Activated naive CD8-positive, alpha-beta T cell treated with anti-CD3 and anti-CD28 coated beads for 36 hours (primary cell): ENCODE results near the gene CDC42BPG. TPM values are rescaled to one million over a fixed set of nuclear protein-coding genes. Genes with fewer than 3 reads are reported as not detected.
"Not testable (repeated sequence)": the region's sequence is repeated elsewhere in the genome, so short reads cannot be mapped to it uniquely, and the experiment has no call there.

Experiments used
- DNase-seq: peaks from one replicate; pipeline ENCODE4 v3.0.0; 2021
- H3K27ac Mint-ChIP-seq: one replicate; pipeline ENCODE4 v1.8.0; 2022; ENCODE audit warnings: mild to moderate bottlenecking, moderate library complexity, mixed read lengths
- H3K27me3 Mint-ChIP-seq: one replicate; pipeline ENCODE4 v1.8.0; 2022; ENCODE audit warnings: mild to moderate bottlenecking, mixed read lengths
- H3K36me3 Mint-ChIP-seq: one replicate; pipeline ENCODE4 v1.8.0; 2021; ENCODE audit warnings: mild to moderate bottlenecking, mixed read lengths
- H3K4me1 Mint-ChIP-seq: one replicate; pipeline ENCODE4 v1.8.0; 2021; ENCODE audit warnings: mixed read lengths
- H3K4me3 Mint-ChIP-seq: one replicate; pipeline ENCODE4 v1.8.0; 2022; ENCODE audit warnings: mild to moderate bottlenecking, moderate library complexity, mixed read lengths
- H3K9me3 Mint-ChIP-seq: one replicate; pipeline ENCODE4 v1.8.0; 2022; ENCODE audit warnings: mixed read lengths
- total RNA-seq, 2 experiments: library from RNA; stranded (reverse); gene quantifications; one replicate each; pipeline ENCODE4 v1.2.3, GENCODE V29; 2021

CDC42BPG gene
- total RNA-seq, 2 experiments from 2014 or later, result 0.46 to 0.54 TPM

DNA sequence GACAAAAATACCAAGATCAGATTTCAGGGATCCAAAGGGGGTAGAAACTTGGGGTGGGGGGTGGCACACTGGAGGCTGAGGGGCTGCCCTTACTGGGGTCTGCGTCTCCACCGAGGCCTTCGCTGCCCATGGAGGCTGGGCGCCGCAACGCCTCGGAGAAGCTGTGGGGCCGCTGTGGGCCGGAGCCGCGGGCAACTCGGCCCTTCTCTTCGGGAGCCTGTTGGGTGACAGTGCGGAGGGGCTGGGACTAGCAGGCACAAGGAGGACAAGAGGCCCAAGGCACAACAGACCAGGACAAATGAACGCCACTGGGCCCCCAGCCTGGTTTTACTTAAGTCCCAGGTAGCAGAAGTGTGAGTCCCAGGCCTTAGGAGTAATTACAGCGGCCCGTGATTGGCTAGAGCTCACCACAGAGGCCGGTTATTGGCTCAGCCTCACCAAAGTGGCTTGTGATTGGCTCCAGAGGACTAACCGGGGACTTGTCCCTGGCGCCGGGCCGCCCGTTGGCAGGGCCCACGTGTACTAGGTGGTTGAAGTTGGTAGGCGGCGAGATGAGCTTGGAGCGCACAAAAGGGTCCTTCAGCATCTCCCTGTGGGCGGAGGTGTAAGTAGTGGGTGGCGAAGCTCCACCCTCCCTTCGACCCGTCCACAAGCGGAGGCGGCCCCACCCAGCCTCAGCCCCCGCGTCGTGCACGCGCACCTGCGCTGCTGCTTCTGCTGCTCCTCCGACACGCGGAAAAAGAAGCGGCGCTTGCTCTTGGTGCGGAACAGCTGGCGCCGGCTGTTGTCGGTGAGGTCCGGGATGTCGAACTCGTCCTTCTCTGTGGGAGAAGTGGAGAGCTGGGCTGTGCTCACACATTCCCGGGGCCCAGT lies 17.6 kb downstream of the CDC42BPG start:
- Mint-ChIP-seq H3K4me1 (no peaks in the 10 kb centered on the region), H3K4me3 (no peak overlapping the region), H3K36me3 (no peaks in the 10 kb centered on the region), H3K27ac (no peak overlapping the region), H3K9me3 (no peaks in the 10 kb centered on the region), H3K27me3 (no peaks in the 10 kb centered on the region)
- no peak for DNase-seq

DNA sequence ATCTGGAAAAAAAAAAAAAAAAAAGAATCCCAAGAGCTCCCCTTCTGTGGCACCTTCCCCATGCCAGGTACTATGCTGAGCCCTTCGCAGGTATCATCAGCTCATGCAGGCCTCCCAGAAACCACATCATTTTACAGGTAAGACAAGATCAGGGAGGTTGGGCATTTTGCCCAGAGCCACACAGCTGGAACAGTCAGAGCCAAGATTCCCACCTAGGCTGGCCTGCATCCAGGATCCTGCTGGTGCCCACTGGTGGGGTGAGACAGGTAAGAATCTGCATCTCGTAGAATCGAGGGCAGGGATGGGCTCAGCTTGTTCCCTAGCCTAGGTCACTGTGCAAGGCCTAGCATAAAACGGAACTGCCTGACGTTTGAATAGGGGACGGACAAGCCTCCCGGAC lies 18.4 kb downstream of the CDC42BPG start:
- Mint-ChIP-seq H3K9me3 (no peaks in the 10 kb centered on the region), H3K4me1 (no peaks in the 10 kb centered on the region)

DNA sequence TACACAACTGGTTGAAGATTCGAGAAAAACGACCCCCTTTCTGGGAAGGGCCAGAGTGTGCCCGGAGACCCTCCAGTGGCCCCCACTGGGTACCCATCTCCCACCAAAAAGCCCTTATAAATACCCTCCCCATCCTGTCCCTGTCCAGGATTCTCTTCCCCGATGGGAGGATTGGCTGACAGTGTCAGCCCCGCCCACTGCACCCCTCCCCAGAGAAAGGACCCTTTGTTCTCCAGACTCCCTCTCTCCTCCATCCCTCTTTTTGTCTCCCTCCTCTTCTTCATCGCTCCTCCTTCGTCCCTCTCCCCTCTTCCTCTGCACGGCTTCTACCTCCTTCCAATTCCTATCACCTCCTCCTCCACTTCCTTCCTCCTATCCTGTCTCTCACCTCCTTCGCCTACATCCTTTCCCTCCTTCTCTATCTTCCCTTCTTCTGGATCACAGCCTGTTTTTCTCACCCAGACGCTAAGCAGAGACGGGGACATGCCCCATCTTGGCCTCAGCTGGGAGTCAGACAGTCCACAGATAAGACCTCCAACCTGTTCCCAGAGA lies 20.8 kb downstream of the CDC42BPG start:
- H3K27ac Mint-ChIP-seq, result no peak overlapping the region
- H3K27me3 Mint-ChIP-seq, result no peaks in the 10 kb centered on the region
- H3K9me3 Mint-ChIP-seq, result no peaks in the 10 kb centered on the region
- no peak for DNase-seq
- no peaks in the 10 kb centered on the region for H3K4me1 Mint-ChIP-seq
- H3K36me3 Mint-ChIP-seq, result no peaks in the 10 kb centered on the region
- no peak overlapping the region for H3K4me3 Mint-ChIP-seq

More for the DNA sequence above, 18.4 kb downstream of the CDC42BPG start:
- no peak for DNase-seq
- Mint-ChIP-seq H3K36me3 (no peaks in the 10 kb centered on the region), H3K27me3 (no peaks in the 10 kb centered on the region), H3K4me3 (no peak overlapping the region), H3K27ac (no peak overlapping the region)

DNA sequence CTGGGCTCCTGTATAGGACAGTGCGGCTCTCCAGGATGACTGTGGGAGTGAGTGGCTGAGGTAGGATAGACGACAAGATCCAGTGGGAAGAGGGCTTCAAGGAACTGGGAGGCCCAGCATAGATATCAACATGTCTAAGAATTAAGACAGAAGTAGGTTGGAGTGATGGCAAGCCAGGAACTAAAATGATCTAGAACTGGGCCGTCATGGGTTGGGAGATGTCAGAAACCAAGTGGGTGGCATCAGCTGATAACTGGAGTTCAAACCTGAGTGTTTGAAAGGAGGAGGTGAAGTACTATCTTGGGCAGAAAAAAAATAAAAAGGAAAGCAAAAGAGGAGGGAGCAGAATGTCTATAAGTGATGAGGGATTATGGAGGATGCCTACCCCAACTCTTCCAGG lies 27.0 kb downstream of the CDC42BPG start:
- DNase-seq, result no peak
- H3K27ac Mint-ChIP-seq, result no peak overlapping the region
- H3K4me3 Mint-ChIP-seq, result no peak overlapping the region
- H3K27me3 Mint-ChIP-seq, result no peaks in the 10 kb centered on the region
- no peaks in the 10 kb centered on the region for H3K4me1 Mint-ChIP-seq
- H3K9me3 Mint-ChIP-seq, result no peaks in the 10 kb centered on the region
- no peaks in the 10 kb centered on the region for H3K36me3 Mint-ChIP-seq

DNA sequence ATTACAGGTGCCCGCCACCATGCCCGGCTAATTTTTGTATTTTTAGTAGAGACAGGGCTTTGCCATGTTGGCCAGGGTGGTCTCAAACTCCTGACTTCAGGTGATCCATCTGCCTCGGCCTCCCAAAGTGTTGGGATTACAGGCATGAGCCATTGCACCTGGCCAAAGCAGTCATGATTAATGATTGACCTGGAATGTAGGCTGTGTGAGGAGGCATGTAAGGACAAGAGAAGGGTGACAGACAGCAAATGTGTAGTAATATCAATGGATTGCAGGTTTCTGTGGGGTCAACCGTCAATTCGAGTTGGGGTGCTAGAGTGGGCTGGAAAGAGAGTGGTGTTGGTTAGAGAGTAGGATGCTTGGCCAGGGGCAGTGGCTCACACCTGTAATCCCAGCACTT lies 29.0 kb downstream of the CDC42BPG start:
- not testable (repeated sequence) for H3K27me3 Mint-ChIP-seq, H3K27ac Mint-ChIP-seq, H3K4me3 Mint-ChIP-seq, H3K9me3 Mint-ChIP-seq, DNase-seq, H3K4me1 Mint-ChIP-seq, H3K36me3 Mint-ChIP-seq

DNA sequence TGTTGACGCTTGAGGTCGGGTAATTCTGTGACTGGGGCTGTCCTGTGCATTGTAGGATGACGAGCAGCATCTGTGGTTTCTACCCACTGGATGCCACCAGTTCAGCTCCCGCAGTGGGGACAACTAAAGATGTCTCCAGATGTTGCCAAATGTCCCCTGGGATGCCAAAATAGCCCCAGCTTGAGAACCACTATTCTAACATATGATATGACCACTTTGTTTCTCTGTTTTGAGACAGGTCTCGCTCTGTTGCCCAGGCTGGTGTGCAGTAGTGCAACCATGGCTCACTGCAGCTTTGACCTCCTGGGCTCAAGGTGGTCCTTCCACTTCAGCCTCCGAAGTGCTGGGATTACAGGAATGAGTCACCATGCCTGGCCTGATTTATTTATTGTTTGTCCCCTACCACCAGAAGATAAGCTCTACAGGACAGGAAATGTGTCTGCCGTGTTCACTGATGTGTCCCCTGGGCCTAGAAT lies 29.7 kb downstream of the CDC42BPG start:
- Mint-ChIP-seq H3K4me3 (no peak overlapping the region), H3K36me3 (peaks cover 2% of the 10 kb centered on the region), H3K27ac (no peak overlapping the region), H3K27me3 (no peaks in the 10 kb centered on the region), H3K4me1 (peaks cover 4% of the 10 kb centered on the region), H3K9me3 (no peaks in the 10 kb centered on the region)
- no peak for DNase-seq

DNA sequence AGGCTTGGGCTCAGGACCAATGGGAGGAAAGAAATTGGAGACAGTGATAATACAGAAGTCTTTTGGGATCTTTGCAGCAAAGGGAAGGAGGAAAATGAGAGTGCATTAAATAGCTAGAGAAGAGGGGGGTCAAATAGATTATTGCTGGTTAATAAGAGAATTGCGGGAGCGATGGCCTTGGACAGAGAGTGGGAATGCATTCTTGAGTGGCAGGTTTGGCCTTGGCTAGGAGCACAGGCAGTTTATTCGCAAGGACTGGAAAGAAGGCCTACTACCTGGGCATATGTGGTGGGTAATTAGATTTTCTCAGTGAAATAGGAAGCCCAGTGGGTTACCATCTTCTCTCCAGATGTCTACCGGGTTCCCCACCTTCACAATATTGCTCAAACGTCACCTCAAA lies 30.6 kb downstream of the CDC42BPG start:
- no peaks in the 10 kb centered on the region for H3K9me3 Mint-ChIP-seq
- no peaks in the 10 kb centered on the region for H3K27me3 Mint-ChIP-seq
- peaks cover 2% of the 10 kb centered on the region for H3K36me3 Mint-ChIP-seq
- no peak for DNase-seq
- H3K4me3 Mint-ChIP-seq, result no peak overlapping the region
- H3K27ac Mint-ChIP-seq, result no peak overlapping the region
- H3K4me1 Mint-ChIP-seq, result peaks cover 11% of the 10 kb centered on the region

DNA sequence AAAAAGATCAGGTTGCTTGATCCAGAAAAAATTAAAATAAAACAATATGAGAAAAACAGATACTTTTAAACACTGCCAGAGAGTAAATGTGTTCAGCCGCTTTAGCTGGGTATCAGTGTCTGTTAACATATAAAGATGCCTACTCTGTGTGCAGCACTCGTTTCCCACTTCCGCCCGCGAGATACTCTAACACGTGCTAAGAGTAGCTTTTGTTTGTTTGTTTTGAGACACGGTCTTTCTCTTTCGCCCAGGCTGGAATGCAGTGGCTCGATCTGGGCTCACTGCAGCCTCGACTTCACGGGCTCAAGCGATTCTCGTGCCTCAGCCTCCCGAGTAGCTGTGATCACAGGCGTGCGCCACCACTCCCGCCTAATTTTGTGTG lies 33.6 kb downstream of the CDC42BPG start:
- Mint-ChIP-seq H3K4me3 (peak overlapping the region; percentile 97), H3K4me1 (peaks cover 17% of the 10 kb centered on the region), H3K27ac (peak overlapping the region; percentile 91), H3K36me3 (peaks cover 8% of the 10 kb centered on the region), H3K27me3 (no peaks in the 10 kb centered on the region), H3K9me3 (no peaks in the 10 kb centered on the region)
- no peak for DNase-seq

DNA sequence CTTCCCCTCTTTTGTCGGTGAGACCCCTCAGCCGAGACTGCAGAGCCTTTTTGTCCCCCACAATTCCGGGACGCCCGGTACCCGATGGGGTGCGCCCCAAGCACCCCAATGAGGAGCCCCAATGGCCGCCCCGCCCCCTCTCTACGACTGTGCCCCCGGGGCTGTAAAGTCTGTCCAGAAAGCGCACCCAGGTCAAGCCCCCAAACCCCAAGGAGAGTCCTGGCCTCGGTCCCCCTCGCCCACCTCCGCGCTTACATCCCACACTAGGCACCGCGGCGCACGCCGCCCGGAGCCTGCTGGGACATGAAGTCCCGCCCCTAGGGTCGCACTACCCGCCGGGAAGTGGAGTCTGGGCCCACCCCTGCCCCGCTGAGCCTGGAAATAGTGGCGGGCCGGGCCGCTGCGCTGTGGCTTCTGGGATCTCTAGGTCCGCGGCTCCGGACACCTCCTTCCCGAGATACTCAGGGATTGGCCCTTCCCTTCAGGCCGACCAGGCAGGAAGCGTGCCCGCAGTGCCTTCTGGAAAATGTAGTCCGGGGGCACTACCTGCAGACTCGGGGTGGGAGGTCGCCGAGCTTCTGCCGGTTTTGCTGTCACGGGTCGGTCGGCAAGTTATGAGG lies 34.1 kb downstream of the CDC42BPG start, which contains the start of gene MEN1:
MEN1 (minus strand) TSS at position 281 of the 620 bp plus-strand sequence. CDS start 442 bp downstream, outside the sequence.
- DNase-seq, result peak; percentile 90
- peaks cover 8% of the 10 kb centered on the region for H3K36me3 Mint-ChIP-seq
- H3K27me3 Mint-ChIP-seq, result no peaks in the 10 kb centered on the region
- peak within 1 kb of the TSS; percentile 97 for H3K4me3 Mint-ChIP-seq
- peaks cover 17% of the 10 kb centered on the region for H3K4me1 Mint-ChIP-seq
- H3K9me3 Mint-ChIP-seq, result no peaks in the 10 kb centered on the region
- peak within 1 kb of the TSS; percentile 91 for H3K27ac Mint-ChIP-seq

DNA sequence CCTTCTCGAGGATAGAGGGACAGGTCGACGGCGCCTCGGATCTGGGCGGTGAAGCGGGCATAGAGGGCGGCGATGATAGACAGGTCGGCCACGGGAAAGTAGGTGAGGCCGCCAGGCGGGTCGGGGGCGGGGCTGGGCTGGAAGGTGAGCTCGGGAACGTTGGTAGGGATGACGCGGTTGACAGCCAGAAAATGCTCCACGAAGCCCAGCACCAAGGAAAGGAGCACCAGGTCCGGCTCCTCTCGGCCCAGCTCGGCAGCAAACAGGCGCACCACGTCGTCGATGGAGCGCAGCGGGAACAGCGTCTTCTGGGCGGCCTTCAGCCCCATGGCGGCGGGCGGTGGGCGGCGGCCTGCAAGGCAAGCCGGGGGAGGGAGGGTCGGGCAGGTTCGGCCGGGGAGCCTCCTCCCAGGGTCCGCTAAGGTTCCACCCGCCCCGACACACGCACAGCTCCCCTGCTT lies 34.6 kb downstream of the CDC42BPG start:
- no peaks in the 10 kb centered on the region for H3K27me3 Mint-ChIP-seq
- peak; percentile 43 for DNase-seq

DNA sequence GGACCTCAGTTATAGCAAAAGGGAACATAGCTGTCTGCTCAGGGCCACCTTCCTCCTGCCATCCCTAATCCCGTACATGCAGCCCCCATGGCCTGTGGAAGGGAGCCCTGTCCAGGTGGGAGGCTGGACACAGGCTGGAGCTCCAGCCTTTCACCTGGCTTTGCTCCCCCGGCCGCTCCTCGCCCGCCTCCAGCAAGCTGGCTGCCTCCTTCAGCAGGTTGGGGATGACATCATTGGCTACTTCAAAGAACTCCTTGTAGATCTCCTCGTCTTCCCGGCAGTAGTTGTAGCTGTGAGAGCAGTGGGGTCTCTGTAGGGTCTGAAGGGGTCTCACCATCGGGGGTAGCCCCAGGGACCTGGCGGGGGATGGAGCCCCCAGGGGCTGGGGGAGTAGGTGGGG lies 39.0 kb downstream of the CDC42BPG start:
- H3K4me1 Mint-ChIP-seq, result peaks cover 29% of the 10 kb centered on the region
- no peak for DNase-seq
- H3K9me3 Mint-ChIP-seq, result no peaks in the 10 kb centered on the region
- no peaks in the 10 kb centered on the region for H3K27me3 Mint-ChIP-seq
- peaks cover 8% of the 10 kb centered on the region for H3K36me3 Mint-ChIP-seq
- no peak overlapping the region for H3K4me3 Mint-ChIP-seq
- H3K27ac Mint-ChIP-seq, result no peak overlapping the region

More for the DNA sequence above, 34.6 kb downstream of the CDC42BPG start:
- Mint-ChIP-seq H3K36me3 (peaks cover 8% of the 10 kb centered on the region), H3K27ac (peak overlapping the region; percentile 91), H3K4me3 (peak overlapping the region; percentile 97), H3K4me1 (peaks cover 17% of the 10 kb centered on the region), H3K9me3 (no peaks in the 10 kb centered on the region)

DNA sequence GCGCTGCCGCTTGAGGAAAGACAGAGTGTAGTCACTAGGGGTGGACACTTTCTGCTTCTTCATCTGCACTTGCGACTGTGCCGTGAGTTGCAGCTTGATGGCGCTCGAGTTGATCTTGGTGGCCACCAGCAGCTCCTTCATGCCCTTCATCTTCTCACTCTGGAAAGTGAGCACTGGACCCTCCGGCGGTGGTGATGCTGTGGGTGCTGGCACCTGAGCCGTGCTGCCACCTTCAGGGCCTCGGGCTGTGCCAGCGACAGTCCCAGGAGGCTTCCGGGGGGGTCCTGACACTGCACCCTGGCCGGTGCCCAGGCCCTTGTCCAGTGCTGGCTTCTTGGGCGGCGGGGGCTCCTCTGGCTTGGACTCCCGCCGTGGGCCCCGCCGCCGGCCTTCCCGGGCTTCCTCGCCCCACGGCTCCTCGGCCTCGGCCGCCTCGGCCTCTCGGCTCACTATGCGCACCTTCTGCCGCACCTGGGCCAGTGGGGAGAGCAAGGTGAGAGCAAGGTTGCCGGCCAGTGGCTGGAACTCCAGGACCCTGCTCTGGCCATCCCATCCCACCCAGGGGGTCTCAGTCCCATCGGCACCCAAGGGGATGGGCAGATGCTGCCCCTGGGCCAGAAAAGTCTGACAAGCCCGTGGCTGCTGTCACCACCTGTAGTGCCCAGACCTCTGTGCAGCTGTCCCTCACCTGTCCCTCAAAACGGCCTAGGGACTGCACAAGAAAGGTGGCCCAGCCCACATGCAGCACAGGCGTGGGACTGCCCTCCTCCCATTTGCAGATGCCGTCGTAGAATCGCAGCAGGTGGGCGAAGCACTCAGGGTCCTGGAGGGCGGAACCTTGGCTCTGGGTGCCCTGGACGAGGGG lies 39.9 kb downstream of the CDC42BPG start:
- Mint-ChIP-seq H3K36me3 (peaks cover 6% of the 10 kb centered on the region), H3K27ac (no peak overlapping the region), H3K4me3 (peak overlapping the region; percentile 86), H3K27me3 (no peaks in the 10 kb centered on the region), H3K4me1 (peaks cover 27% of the 10 kb centered on the region), H3K9me3 (no peaks in the 10 kb centered on the region)
- no peak for DNase-seq

DNA sequence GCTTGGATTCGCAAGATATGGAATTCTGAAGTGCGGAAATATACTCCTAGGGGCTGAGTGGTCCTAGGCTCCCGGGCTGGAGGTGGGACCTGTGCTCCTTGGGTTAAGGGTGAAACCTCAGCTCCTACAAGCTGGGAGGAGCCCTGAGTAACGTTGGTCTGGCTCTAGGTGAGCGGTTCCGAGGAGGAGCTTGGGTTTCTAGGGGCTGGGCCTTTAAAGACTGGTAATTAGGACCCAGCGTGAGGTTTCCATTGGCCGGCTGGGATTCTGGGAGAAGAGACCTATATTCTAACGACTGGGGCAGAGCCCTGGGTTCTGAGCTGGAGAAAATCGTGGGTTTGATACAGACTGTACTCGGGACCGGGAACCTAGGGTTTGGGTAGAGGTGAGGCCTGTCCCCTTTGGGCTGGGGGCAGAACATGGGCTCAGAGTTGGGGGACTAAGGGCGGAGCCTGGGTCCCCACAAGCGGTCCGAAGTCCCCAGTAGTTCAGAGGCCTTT lies 40.6 kb downstream of the CDC42BPG start:
- DNase-seq, result no peak
- no peaks in the 10 kb centered on the region for H3K27me3 Mint-ChIP-seq
- H3K27ac Mint-ChIP-seq, result peak overlapping the region; percentile 92
- H3K36me3 Mint-ChIP-seq, result peaks cover 6% of the 10 kb centered on the region
- peaks cover 22% of the 10 kb centered on the region for H3K4me1 Mint-ChIP-seq
- H3K9me3 Mint-ChIP-seq, result no peaks in the 10 kb centered on the region
- H3K4me3 Mint-ChIP-seq, result peak overlapping the region; percentile 86

DNA sequence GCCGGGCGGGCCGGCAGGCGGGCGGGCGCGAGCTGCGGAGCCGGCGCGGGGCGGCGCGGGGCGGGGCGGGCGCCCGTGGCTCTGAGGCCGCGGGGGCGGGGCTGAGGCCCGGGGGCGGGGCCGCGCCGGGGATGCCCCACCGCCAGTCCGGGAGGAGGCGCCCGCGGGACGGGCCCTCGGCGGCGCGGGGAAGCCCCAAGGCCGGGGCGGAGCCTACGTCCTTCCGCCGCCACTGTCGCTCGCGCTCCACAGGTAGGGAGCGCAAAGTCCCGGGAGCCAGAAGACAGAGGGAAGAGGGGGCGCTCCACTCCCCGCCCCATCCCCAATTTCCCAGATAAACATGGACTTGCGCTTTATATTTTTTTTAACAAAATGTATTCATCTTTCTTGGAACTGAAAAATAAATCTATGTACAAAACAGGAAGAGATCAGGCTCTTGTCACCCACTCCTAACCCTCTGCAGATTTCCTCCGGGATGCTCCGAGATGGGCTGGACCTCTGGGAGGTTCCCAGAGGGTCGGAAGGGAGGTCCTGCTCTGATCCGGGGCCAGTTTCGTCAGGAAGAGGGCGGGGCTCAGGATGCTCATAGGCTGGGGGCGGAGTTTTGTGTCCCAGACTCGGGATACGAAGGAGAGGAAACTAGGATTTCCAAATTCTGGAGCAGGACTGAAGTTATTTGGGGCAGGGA lies 41.2 kb downstream of the CDC42BPG start, which contains the start of gene MAP4K2:
MAP4K2 (minus strand) TSS at position 57 of the 688 bp plus-strand sequence. CDS start 65 bp downstream, outside the sequence.
- H3K27ac Mint-ChIP-seq, result peak within 1 kb of the TSS; percentile 92
- H3K4me3 Mint-ChIP-seq, result peak within 1 kb of the TSS; percentile 86
- peaks cover 6% of the 10 kb centered on the region for H3K36me3 Mint-ChIP-seq
- no peaks in the 10 kb centered on the region for H3K9me3 Mint-ChIP-seq
- peaks cover 22% of the 10 kb centered on the region for H3K4me1 Mint-ChIP-seq
- DNase-seq, result peak; percentile 94
- no peaks in the 10 kb centered on the region for H3K27me3 Mint-ChIP-seq
